HG03378 (cell line): ENCODE results near the gene ACTMAP.
"Not testable (repeated sequence)": the region's sequence is repeated elsewhere in the genome, so short reads cannot be mapped to it uniquely, and the experiment has no call there.

Source experiments
- ATAC-seq: cut with Tn5 transposase; IDR thresholded peaks from one replicate; pipeline ENCODE4 v1.9.1; 2021; ENCODE audit warnings: mild to moderate bottlenecking, moderate library complexity; ENCODE audit not compliant: unreplicated experiment

ACTMAP gene

DNA sequence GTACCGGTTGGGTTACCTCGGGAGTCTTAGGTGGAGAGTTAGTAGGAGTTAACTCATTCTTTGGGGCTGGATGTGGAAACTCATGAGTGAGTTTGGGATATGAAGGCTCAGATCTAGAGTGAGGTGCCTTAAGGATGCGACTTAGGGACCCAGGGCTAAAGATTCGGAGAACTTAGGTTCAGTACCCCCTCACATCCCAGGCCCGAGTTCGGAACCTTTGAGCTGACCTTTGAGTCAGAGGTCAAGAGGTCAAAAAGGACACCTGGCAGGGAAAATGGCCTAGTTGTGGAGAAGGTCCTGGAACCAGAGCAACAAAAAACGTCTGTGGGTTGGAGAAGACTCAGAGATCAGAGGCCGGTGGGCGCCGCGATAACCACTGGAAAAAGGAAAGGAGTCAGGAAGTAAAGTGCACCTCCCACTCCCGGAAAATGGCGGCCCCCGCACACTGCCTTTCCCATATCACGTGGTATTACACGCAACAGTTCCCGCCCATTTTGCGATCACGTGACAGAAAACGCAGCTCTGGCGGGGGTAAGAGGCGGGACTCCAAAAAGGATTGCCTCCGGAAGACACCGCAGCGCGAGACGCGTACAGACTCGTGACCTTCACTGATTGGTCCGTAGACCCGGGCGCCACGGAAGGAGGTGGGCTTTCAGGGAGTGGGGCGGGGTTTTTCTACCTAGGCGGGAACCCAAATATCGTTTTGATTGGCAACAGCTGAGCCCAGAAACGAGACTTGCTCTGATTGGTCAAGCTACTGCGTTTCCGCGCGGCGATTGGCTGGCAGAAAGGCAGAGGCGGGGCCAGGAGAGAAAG, at the start of gene ACTMAP:
Gene ACTMAP (minus strand): TSS at position 420 of the 816 bp plus-strand sequence. CDS start 674 bp downstream, outside the sequence.
- peak; percentile 77 for ATAC-seq

GRCh38 chr19:40799558-40800338, 49.5 kb upstream of the ACTMAP start:
- no peak for ATAC-seq

DNA sequence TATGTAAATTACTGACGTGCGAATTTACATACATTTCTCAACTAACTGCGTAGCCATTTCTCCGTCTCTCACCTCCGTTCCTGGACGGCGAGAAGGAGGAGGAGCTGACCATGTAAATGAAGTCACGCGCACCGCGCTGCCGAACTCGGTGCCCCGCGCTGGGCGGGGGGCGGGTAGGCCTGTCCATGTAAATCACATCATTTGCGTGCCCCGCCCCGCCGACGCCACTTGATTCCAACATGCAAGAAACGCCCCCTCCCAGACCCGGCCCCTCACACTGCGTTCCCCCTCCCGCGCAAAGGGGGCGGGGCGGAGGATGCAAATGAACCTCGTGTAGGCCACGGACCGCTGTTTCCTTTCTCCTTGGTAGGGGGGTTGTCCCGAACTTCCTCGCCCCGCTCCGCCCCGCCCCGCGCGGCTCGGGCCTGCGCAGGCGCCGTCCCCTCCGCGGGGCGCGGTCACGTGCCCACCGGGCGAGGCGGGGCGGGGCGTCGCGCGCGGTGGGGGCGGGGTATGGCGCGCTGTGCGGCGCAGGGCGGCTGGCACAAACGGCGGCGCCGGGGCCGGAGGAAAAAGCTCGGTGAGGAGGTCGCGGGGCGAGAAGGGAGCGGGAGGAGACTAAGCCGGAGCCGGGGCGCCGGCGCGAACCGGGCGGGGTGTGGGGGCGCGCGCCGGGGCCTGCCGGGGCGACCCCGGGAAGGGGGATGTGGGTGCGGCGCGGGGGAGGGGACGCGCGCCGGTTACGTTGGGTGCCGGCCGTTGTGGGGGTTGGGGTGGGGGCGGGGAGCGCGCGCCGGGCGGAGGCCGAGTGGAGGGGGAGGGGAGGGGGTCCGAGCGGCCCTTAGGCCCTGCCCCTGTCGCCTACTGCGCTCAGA, 48.6 kb upstream of the ACTMAP start, which contains the start of gene EGLN2:
Gene EGLN2 (plus strand): TSS at position 509 of the 875 bp plus-strand sequence. CDS start 1,382 bp downstream, outside the sequence.
- peak; percentile 74 for ATAC-seq

DNA sequence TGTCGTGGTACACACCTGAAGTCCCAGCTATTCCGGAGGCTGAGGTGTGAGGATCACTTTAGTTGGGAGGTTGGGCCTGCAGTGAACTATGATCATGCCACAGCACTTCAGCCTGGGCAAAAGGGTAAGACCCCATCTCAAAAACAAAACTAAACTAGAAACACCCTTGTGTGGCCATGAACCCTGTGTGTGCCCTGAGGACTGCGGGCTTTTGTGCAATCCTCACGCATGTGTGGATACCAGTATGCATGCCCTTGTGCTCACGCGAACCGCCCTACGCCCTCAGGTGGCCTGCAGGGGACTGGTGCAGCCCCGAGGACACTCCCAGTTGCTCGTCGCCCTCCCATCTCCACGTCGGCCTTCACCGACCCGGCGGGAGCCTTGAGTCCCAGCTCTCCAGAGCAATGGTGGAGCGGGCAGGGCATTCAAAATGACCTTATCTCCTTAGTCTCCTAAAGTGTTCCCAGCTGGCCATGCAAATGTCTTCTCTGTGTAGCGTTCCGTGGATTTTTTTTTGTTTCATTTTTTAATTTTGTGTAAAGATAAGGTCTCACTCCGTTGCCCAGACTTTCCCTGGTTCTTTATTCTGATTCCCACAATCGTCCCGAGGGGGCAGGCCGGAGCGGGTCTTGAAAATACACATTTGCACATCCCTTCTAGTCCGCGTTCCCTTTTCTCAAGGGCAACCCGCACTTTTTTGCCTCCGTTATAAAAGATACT, 47.8 kb upstream of the ACTMAP start:
- peak; percentile 20 for ATAC-seq

DNA sequence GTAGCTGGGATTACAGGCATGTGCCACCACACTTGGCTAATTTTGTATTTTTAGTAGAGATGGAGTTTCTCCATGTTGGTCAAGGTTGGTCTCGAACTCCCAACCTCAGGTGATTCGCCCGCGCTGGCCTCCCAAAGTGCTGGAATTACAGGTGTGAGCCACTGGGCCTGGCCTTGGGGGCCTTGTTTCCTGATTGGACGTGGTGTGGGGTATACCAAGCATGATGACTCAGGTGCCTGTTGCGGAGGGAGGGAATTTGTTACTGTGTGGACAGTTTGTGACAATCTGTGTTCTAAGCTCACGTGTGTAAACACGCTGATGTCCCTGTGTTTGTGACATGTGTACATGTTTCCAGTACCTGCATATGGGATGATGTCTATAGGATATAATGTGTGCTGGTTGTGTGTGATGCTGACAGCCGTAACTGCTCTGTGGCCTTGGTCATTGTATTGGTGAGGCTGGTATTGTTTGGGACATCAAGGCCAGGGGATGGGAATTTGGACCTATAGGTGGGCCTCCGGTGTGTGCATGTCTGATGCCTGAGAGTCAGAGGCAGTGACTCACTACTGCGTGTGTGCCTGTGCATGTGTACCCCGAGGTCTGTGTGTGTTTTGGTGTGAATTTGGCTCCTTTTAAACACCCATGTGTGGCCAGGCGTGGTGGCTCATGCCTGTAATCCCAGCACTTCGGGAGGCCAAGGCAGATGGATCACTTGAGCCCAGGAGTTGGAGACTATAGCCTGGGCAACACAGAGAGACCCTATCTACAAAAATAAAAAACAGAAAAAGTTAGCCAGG, 47.1 kb upstream of the ACTMAP start:
- ATAC-seq: no peak

DNA sequence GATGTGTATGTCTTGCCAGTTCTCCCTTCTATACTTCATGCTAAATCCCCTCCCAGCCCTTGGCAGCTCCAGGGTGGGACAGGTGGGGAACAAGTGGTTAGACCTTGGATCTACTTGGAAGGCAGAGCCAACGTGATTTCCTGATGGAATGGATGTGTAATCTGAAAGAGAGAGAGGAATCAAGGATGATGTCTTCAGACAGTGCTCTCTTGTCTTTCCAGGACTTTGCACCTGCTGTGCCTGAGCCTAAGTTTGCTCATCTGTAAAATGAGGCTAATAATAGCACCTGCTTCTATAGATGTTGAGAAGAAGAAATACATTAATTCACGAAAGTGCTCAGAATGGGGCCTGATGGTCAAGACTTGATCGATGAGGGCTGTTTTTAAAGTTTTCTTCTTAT, 41.7 kb upstream of the ACTMAP start:
- ATAC-seq: no peak

GRCh38 chr19:40791349-40791748, 41.1 kb upstream of the ACTMAP start:
- ATAC-seq: no peak

DNA sequence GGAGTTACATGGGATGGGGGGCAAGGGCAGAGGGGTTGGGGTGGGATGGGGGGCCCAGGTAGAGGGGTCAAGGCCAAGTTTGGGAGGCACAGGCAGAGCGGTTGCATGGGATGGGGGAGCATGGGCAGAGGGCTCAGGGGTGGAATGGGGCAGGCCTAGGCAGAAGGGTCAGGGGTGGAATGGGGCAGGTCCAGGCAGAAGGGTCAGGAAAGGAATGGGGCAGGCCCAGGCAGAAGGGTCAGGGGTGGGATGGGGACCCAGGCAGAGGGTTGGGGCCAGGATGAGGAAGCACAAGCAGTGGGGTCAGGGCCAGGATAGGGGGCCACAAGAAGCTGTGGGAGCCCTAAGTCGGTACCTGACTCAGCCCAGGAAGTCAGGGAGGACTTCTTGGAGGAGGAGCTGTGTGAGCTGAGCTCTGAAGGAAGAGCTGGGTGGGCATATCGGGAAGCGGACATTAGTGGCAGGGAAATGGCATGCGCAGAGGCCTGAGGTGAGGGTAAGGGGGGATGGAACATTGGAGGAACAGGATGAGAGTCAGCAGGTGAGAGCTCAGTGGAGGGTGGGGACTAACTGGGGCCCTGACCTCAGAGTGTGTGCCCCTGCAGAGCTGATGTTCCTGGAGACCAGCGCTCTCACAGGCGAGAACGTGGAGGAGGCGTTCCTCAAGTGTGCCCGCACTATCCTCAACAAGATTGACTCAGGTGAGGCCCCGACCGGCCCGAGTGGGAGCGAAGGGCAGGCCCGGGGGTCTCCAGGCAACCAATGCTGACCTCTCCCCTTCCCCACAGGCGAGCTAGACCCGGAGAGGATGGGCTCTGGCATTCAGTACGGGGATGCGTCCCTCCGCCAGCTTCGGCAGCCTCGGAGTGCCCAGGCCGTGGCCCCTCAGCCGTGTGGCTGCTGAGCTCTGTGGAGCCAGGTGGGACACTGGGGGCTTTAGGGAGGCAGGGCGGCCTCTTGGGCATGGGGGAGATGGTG, 36.1 kb upstream of the ACTMAP start:
- ATAC-seq: no peak

DNA sequence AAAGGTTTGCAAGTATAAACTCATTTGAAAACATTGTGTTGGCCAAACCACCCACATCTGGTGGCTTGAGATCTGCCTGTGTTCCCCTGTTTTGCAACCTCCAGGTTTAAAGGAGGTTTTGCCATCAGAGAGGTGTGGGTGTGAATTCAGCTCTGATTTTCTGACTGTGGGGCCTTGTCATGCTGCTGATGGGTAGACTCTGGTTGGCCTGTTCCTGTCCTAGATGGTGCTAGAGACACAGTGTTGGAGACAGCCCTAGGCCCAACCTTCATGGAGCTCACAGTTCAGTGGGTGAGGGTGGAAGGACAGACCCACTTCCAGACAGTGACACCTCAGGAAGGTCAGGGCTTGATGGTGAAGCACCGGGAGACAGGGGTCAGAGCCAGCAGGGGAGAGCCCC, 35.2 kb upstream of the ACTMAP start:
- no peak for ATAC-seq

- ATAC-seq: not testable (repeated sequence)
These were observed 33.9 kb upstream of the ACTMAP start for GRCh38 chr19:40784146-40784545.

DNA sequence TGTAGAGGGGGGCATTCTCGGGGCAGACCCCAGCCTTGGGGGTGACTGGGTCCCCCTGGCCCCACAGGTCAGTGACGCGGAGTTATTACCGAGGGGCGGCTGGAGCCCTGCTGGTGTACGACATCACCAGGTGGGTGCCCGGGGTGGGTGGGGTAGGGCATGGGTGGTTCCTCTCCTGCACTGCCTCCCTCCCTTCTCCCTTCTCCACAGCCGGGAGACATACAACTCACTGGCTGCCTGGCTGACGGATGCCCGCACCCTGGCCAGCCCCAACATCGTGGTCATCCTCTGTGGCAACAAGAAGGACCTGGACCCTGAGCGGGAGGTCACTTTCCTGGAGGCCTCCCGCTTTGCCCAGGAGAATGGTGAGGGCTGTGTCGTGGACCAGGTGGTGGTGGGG, 33.4 kb upstream of the ACTMAP start:
- ATAC-seq: no peak

GRCh38 chr19:40781140-40781539, 30.9 kb upstream of the ACTMAP start:
- ATAC-seq: no peak

DNA sequence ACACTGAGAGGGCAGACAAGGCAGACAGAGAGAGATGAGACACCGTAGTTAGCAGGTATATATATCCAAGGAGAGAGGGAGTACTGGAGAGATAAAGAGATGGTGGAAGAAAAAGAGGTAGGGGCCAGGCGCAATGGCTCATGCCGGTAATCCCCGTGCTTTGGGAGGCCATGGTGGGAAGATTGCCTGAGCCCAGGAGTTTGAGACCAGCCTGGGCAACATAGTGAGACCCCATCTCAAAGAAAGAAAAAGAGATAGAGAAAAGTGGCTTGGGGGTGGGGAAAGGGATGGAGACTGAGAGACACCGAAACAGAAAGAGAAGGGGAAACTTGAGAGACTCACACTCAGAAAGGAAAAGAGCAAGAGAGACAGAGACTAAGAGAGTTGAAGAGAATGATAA, 30.3 kb upstream of the ACTMAP start:
- ATAC-seq: no peak

GRCh38 chr19:40778706-40779284, 28.5 kb upstream of the ACTMAP start:
- no peak for ATAC-seq

DNA sequence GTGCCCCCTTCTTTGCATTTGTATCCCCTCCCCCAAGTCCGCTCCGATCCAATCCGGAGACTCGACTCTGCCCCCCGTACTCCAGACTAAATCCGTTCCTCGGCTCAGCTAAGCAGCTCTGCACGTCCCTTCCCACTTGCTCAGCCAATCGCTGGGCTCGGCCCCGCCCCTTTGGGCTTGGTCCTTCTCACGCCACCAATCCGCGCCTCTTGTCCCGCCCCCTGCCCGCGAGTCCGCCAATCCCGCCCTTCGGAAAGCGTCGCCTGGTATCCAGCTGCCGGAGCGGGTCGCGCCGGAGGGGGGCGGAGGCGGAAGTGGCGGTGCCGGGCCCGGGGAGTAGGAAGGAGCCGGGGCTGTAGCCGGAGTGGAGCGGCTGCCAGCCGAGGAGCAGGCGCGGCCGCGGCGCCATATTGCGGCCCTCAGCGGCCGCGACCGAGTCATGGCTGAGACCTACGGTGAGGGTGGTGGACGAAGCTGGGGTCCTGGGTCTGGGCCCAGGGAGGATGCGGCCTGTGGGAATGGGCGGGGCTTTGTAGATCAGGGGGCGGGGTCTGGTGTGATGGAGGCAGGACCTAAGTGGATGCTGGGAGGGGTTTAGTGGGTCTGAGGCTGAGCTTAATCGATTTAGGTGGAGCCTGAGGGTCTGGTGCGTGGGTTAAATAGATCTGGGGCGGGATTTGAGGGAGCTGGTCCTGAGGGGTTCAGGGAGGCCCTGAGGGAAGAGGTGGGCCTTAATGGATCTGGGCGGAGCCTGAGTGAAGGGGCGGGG, 27.8 kb upstream of the ACTMAP start, which contains the start of gene RAB4B:
Gene RAB4B (plus strand): TSS at position 311 of the 769 bp plus-strand sequence. CDS start 129 bp downstream, at position 440.
- ATAC-seq: peak; percentile 49

DNA sequence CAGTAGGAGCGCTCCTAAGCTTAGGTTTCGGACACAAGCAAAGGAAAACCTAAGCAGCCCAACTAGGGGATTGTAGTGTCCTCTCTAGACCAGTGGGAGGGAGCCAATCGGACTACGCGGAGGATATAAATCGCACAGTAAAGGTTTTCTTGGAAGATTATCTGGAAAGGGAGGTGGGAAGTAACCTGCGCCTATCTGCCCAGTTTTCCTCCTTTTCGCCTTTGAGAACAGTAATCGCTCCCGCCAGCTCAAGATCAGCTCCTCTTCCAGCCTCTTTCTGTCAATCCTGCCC, 27.3 kb upstream of the ACTMAP start:
- ATAC-seq: no peak

DNA sequence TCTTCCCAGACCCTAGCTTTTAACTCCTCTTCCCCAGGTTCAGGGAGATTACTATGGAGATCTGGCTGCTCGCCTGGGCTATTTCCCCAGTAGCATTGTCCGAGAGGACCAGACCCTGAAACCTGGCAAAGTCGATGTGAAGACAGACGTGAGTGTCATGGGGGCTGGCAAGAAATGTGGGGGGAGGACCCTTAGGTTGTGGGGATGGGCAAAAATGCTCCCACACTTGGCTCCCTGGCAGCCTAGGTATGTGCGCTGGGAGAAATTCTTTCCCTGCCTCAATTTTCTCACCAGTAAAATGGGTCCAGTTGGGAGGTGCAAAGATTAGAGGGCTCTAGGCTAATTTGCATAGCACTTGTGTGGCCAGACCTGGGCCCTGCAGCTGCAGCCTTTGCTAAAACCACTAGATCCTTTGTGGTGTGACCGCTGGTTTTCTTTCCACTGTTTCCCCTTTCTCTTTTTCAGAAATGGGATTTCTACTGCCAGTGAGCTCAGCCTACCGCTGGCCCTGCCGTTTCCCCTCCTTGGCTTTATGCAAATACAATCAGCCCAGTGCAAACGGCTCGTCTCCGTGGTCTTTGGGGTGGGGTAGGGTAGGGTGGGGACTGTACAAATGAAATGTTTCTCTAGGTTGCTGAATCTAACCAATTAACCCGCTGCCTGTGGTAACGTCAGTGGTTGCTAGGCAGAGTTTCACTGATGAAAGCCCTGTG, 26.8 kb upstream of the ACTMAP start:
- peak; percentile 53 for ATAC-seq
